ENCODE measurements around the gene RUSF1.
"Not testable (repeated sequence)": the region's sequence is repeated elsewhere in the genome, so short reads cannot be mapped to it uniquely, and the experiment has no call there.

The RUSF1 gene

DNA sequence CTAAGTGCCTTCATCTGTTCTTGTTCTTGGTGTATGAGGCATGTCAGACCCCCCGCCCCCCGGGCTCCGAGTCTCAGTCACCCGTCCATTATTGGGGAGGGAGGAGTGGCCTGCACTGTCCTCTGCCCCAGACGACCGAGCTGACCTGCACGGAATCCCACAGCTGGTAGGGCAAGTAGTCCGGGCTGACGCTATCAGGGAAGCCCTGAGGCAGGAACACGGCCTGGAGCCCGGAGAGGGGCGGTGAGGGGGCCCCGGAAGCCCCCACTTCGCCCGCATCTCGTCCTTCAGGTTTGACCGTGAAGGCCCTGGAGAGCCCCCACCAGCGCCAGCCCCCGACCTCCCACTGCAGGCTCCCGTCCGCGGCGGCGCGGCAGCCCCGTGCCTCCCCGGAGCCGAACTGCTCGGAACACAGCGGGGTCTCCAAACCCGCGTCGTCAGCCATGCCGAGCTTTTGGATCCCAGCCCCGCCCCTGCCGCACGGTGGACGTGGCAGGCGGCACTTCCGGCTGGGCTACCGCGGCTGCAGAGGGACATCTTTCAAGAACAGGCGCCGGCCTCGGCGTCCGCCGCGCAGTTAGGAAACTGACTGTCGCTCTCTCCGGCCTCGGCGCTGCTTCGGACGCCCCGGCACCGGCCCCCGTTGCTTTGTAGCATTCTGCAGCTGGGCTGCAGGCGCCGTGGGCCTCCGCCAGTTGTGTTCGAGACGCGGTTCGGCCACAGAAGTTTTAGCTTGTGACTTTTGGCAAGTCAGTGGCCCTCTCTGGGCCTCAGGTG lies at the start of gene RUSF1:
TSS of gene RUSF1 (minus strand) at position 463 of the 777 bp plus-strand sequence. CDS start at position 445, 18 bp downstream.
- in situ Hi-C loops (cut with MboI; ENCODE audit: low sequenced_read_pairs) = no loop called here

DNA sequence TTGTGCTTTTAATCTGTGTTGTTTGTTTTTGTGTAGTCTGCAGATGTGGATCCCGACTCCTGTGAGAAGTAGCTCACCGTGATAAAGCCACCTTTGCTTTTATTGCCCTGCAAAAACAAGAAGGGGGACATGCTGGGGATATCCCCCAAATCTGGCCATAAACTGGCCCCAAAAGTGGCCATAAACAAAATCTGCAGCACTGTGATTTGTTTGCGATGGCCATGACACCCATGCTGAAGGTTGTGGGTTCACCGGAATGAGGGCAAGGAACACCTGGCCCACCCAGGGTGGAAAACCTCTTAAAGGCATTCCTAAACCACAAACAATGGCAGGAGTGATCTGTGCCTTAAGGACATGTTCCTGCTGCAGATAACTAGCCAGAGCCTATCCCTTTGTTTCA lies 34.6 kb upstream of the RUSF1 start:
- in situ Hi-C loops (cut with MboI; ENCODE audit: low sequenced_read_pairs) = no loop called here

DNA sequence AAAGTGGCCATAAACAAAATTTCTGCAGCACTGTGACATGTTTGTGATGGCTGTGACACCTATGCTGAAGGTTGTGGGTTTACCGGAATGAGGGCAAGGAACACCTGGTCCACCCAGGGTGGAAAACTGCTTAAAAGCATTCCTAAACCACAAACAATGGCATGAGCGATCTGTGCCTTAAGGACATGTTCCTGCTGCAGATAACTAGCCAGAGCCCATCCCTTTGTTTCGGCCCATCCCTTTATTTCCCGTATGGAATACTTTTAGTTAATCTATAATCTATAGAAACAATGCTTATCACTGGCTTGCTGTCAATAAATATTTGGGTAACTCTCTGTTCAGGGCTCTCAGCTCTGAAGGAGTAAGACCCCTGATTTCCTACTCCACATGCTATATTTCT lies 31.6 kb upstream of the RUSF1 start:
- in situ Hi-C loops (cut with MboI; ENCODE audit: low sequenced_read_pairs) = not testable (repeated sequence)

DNA sequence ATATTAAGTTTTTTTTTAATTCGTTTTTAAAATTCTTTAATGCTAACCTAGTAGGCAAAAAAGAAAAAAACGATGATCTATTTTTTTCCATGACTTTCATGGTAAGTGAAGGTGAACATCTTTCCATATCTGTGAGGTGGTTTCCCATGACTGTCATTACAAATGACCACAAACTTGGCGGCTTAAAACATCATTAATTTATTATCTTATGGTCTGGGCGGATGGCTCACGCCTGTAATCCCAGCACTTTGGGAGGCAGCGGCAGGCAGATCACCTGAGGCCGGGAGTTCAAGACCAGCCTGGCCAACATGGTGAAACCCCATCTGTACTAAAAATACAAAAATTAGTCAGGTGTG lies 30.0 kb upstream of the RUSF1 start:
- in situ Hi-C loops (cut with MboI; ENCODE audit: low sequenced_read_pairs) = not testable (repeated sequence)

DNA sequence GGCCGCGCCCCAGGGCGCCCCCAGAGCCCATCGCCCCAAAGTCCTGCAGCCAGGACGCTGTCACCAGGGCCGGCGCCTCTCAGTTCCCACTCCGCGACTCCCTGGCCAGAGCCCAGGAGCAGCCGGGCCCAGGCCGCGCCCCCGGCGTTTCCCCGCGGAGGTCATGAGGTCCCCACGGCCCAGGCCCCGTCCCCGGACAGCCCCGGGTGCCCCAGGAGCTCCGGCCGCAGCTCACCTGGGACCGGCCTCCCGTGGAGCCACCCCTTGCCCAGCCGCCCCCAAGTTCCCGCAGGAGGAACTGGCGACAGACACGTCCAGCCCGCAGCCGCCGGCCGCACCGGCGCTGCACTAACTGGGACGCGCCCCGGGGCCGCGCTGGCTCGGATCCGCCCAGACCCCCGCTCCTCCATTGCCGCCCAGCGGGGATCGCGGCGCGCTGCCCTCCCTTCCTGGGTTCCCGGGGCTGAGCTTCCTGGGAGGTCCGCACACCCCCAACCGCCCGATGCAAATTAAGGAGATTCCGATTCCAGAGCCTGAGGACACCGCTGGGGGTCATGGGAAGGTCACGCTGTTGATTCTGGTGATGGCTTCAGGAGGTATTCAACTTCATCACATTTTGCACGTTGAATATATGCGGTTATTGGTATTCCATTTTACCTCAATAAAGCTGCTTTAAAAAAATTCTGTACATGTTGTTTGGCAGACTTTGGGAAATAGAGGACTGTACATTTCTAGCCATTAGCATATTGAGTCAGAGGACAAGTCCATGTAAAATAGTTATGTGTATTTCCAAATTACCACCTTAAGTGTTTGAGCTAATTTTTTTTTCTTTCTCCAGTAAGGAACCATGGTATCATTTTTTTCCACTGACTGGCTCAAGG lies 29.4 kb upstream of the RUSF1 start:
- in situ Hi-C loops (cut with MboI; ENCODE audit: low sequenced_read_pairs) = no loop called here

DNA sequence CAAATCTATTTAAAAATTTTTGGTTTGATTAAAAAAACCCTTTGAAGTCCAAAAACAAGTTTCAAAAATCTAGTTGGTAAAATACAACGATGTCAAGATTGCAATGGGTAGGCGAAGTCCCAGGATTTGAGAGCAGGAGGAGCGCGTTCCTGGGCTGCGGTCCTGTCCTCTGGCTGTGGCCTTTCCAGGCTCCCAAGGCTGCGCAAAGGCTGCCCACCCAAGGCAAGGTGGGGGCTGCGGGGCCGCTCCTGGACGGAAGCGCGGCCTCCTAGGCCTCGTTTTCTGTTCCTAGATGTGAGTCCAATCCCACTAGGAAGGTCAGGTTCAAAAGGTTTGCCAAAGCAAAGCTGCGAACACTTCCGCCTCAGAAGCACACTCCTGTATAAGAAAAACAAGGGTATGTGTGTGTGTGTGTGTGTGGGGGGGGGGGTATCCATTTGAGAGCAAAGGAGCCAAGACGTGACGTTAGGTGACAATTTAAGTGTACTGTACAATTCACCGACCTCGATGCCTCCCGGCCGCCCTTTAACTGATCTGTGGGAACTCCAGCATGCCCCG lies 28.7 kb upstream of the RUSF1 start:
- in situ Hi-C loops (cut with MboI; ENCODE audit: low sequenced_read_pairs) = no loop called here

DNA sequence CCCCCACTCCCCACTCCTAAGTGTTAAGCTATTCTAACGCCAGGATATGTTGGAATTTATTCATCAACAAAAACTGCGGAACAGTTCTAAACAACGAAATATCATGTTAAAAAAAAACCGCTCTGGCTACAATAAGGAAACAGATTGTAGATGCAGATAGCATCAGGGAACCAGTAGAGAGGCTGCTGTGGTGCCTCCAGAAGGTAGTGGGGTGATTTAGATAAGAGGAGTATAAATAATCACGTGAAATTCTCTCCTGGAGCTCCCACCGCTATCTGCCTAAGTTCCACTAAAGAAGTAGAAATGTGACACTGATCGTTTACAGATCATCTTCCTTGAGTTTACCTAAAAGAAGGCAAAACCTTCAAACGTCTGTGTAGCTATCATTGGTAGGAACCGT lies 27.5 kb upstream of the RUSF1 start:
- in situ Hi-C loops (cut with MboI; ENCODE audit: low sequenced_read_pairs) = no loop called here

DNA sequence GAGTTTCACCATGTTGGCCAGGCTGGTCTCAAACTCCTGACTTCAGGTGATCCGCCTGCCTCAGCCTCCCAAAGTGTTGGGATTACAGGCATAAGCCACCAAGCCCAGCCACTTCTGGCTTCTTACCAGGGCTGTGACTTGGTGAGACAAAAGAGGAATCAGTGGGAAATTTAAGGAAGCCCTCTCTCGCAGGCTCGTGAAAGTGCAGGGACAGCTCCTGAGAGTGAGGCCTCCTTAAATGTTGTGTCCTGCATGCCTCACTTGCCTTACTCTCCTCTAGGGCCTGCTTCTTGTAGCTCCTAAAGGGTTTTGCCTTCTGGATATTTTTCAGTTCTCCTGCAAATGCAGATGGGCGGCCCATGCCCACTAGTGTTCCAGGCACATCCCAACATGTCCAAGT lies 24.7 kb upstream of the RUSF1 start:
- in situ Hi-C loops (cut with MboI; ENCODE audit: low sequenced_read_pairs) = no loop called here

DNA sequence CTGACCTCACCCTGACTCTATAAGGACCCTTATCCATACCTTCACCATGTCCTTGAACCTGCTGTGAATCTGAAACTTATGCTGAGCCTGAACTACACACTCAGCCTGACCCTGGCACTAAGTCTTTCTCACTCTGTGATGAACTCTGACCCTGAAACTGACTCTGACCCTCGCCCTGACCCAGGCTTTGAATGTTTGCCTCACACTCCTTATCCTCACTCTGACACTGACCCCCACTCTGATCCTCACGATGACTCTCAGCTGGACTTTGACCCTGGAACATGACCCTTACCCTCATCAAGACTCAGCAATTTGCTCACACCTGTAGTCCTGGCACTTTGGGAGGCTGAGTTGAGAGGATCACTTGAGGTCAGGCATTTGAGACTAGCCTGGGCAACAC lies 23.9 kb upstream of the RUSF1 start:
- in situ Hi-C loops (cut with MboI; ENCODE audit: low sequenced_read_pairs) = no loop called here

DNA sequence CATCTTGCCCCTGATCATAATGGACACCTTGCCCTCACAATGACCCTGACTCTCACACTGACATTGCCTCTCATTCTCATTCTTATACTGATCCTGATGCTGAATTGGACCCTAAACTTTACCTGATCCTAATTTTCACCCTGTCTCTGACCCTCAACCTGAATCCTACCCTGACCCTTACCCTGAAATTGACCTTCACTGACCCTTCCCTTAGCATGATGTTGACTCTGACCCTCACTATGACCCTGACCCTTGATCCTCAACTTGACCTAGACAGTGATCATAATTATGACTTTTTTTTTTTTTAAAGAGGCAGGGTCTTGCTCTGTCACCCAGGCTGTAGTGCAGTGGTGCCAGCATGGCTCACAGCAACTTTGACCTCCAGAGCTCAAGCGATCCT lies 22.9 kb upstream of the RUSF1 start:
- in situ Hi-C loops (cut with MboI; ENCODE audit: low sequenced_read_pairs) = no loop called here

DNA sequence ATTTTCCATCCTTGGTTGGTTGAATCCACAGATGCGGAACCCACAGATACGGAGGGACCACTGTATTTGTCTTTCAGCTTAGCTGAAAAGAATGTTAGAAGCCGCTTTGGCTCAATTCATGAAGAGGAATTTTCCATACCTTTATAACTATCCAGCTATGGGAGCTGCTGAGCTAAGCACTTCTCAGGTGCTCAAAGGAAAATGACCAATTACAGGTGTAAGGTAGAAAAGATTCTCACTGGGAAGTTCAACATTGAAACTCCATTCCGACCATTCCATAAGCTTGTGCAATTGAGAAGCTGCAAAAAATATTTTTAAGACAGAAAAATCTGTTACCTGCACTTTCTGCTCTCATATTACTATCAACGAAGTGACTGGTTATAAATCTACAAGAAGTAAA lies 22.2 kb upstream of the RUSF1 start:
- in situ Hi-C loops (cut with MboI; ENCODE audit: low sequenced_read_pairs) = no loop called here

DNA sequence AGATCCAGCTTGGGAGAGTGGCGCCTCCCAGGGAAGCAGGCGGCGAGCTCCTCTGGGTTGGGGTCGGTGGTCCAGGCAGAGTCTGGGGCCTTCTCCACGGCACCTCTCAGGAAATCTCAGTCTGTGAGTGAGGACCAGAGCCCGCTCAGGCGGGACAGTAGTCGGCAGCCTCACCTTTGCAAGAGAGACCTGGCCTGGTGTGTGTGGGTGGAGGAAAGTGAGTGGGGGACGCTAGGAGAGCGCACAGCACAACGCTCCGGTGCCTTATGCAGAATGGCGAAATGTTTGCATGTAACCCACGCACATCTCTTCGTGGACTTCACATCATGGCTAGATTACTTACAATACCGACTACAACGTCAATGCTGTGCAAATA lies 21.7 kb upstream of the RUSF1 start:
- in situ Hi-C loops (cut with MboI; ENCODE audit: low sequenced_read_pairs) = no loop called here

DNA sequence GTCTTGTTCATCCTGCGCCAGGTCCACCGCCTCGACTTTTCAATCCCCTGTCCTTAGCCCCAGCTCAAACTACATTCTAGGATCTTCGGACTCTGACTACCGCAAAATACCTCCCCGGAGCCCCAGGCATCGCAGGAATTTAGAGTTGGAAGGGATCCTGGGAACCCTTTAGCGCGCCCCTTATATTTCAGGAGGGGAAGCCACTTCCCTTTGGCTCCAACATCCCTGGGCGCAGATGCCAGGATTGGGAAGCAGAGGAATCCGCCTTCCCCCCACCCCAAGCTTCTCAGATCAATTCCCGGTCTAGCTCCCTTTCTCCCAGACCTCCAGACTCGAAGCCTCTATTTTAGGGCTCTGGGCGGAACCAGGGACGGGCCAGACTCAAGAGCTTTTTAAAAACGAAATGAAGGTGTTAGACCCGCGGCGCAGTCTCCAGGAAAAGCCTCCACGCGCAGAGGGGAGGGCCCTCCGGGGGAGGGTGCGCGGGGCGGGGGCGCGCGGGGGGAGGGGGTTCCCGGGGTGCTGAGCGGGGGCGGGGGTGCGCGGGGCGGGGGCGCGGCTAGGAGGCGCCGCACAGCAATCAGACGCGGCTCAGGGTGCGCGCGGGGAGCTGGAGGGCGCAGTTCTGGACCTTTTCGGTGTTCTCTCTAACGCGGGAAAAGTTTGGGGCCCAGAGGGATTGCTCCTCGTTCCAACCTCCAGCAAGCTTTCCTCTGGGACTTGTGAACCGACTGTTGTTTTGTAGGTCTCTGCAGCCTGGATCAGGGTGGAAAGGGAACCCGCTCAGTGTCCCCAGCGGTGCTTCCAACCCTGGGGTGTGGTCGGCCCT lies 21.1 kb upstream of the RUSF1 start:
- in situ Hi-C loops (cut with MboI; ENCODE audit: low sequenced_read_pairs) = no loop called here

DNA sequence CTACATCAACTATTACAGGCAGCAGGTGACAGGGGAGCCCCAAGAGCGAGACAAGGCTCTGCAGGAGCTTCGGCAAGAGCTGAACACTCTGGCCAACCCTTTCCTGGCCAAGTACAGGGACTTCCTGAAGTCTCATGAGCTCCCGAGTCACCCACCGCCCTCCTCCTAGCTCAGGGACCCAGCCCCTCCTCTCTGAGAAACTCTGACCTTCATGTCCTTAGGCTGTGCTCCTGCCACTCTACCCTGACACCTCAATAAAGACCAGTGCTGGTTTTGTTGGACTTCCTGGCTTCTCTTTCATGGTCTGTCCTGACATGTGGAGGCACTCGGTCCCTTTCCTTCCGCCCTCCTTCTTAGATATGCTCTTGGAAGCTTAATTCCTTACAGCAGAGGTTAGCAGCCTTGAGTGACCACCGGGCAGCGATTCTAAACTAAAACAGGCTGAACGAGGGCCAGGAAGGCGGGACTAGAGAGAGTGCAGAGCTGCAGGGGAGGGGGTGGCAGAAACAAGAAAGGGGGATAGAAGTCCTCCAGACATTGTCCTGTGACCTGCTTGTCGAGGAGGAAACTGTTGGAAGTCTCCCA lies 20.4 kb upstream of the RUSF1 start:
- in situ Hi-C loops (cut with MboI; ENCODE audit: low sequenced_read_pairs) = no loop called here

DNA sequence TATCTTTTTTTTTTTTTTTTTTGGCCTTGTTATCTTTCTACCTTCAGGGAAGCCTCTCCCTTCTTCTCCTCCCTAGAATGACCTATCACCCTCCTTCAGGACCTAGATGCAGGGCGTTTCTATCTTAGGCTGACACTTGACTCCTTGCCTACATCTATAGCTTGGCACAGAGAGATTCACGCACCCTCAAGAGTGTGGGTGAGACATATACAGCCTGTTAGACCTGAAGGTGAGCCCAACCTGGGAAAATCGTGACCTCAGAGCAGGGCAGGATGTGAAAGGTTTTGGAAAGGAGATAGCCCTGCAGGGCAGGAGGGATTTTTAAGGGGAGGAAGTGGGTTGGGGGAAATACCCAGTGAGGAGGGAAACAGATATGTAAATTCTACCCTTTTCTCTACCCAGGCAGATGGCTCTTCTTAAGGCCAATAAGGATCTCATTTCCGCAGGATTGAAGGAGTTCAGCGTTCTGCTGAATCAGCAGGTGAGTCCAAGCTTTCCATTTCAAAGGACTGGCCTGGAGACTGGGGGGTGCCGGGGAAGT lies 19.6 kb upstream of the RUSF1 start, which contains the start of gene AHSP:
TSS of gene AHSP (plus strand) at position 167 of the 541 bp plus-strand sequence. CDS start at position 407, 240 bp downstream.
- in situ Hi-C loops (cut with MboI; ENCODE audit: low sequenced_read_pairs) = no loop called here

DNA sequence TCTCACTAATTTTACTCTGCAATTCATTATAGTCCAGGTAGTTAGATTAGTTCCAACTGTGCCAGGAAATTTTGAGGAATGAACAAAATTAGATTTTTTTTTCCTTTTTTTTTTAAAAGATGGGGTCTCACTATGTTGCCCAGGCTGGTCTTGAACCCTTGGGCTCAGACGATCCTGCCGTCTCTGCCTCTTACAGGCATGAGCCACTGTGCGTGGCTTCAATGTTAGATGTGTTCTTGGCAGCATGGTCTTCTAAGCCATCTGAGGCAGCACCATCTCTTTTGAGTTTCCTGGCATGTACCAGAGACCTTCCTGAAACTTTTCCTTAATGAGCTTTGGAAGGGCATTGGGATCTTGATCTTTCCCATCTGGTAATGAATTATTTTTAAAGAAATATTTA lies 16.9 kb upstream of the RUSF1 start:
- in situ Hi-C loops (cut with MboI; ENCODE audit: low sequenced_read_pairs) = no loop called here

DNA sequence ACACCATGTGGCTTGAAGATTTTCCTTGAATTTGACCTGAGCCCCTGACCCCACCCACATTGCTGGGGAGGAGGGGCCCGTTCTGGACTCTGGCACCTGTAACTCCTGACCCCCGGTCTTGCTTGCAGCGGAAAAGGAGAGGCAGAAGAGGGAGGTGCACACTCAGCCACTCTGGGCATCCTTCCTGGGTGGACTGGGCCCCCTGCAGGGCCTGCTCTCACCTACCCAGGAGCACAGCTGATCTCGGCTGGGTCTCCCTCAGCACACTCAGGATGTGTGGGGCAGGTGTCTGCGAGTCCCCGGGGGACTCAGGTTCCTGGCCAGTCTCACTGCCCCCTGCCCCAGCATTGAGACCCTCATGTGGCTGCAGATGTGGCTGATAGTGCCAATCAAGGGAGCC lies 15.6 kb upstream of the RUSF1 start:
- in situ Hi-C loops (cut with MboI; ENCODE audit: low sequenced_read_pairs) = not testable (repeated sequence)

DNA sequence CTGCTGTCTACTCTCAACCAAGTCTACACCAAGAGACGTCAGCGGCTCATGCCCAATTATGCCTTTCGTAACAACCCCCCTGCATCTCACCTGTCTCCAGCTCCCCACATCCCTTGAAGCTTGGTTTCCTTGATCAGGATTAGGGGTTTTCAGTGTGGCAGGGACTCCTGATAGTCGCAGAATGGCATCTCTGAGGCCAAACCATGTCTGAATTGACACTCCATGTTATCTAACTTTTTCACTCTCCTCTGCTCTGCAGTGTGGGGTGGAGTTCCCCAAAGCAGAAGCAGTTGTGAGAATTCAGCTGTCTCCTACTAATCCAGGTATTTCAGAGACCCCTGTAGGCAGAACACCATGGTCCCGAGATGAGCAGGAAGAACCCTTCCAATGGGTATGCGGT lies 13.9 kb upstream of the RUSF1 start:
- in situ Hi-C loops (cut with MboI; ENCODE audit: low sequenced_read_pairs) = no loop called here

DNA sequence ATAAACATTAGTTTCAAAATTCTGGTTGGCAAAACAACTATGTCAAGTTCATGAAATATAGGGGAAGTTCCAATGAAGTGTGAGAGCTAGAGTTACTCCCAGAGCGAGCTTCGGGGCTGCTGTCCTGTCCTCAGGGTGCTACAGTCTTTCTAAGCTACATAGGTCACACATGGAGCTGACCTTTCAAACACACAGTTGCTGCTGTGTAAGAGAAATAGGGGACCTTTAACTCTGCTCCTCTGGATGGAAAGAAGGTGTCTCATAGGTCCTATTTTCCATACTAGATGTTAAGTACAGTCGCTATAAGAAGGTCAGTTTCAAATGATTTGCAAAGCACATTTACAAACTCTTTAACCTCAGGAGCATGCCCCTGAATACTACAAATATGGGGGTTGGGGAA lies 13.2 kb upstream of the RUSF1 start:
- in situ Hi-C loops (cut with MboI; ENCODE audit: low sequenced_read_pairs) = no loop called here

DNA sequence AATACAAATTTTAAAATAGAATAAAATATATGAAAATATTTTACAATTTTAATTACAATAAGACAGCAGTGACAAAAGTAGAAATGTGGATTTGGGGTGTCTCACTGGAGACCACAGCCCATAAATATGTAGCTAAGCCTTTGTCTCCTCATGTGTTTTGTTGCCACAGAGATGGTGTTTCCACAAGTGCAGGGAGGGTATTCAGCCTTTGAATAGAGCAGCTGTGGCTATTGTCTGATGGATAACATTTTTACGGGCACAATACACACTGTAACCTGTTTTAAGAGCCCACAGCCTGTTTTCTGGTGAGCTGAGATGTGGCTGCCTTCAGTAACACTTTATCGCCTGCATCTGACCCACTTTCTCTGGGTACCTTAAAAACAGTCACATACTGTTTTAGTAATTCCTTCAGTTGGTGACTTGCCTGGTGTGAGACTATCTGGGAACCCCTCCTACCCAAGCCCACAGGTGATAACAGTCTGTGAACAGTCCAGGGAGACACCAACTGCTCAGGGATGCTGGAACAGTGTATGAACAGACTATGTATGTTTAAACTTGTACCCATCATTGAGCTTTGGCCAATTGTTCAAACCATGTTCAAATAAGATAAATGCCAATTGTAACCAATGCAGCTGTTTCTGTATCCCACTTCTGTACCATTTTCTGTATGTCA lies 11.7 kb upstream of the RUSF1 start:
- in situ Hi-C loops (cut with MboI; ENCODE audit: low sequenced_read_pairs) = no loop called here
